ENCODE data around the gene KCNMB1.

Gene KCNMB1

DNA sequence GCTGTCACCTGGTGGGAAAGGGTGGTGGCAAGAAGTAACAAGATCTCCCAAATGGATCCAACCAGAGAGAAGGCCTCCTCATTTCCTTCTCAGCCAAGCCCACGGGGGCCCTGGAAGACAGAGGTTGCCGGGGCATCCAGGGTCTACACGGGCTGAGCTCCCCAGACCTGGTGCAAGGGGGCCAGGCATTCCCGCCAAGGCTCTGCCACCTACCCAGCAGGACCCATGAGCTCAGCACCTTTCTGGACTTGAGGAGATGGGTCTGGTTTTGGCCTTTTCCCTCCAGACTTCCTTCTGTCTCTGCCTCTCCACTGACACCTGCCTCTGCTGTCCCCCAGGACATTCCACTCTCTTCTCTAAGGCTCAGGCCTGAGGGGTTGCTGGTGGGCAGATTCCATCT lies 42.4 kb upstream of the KCNMB1 start:
- Histone ChIP-seq H3K9ac (ENCODE audit: low read depth, low read length, poor library complexity, severe bottlenecking) (no peak overlapping the region), H3K27me3 (ENCODE audit: insufficient read depth, low read length, poor library complexity, severe bottlenecking) (no peaks in the 10 kb centered on the region), H3K9me2 (replicated peaks; ENCODE audit: low read depth, low read length) (no peaks in the 10 kb centered on the region), H3K36me3 (ENCODE audit: insufficient read depth, low read length) (no peaks in the 10 kb centered on the region), H3K4me2 (ENCODE audit: low read depth, low read length, poor library complexity, severe bottlenecking) (no peak overlapping the region), H2AFZ (ENCODE audit: low read length) (no peak overlapping the region), H3K79me2 (ENCODE audit: insufficient read depth, low read length) (no peaks in the 10 kb centered on the region), H3F3A (ENCODE audit: low read depth) (no peaks in the 10 kb centered on the region), H3K4me3 (ENCODE audit: low read length, poor library complexity, severe bottlenecking) (no peak overlapping the region), H4K20me1 (ENCODE audit: insufficient read depth, low read length, poor library complexity, severe bottlenecking) (no peaks in the 10 kb centered on the region), H3K4me1 (ENCODE audit: insufficient read depth, low read length, poor library complexity, severe bottlenecking) (no peaks in the 10 kb centered on the region), H3K9me3 (ENCODE audit: insufficient read depth, low read depth, low read length) (no peaks in the 10 kb centered on the region)
- TF ChIP-seq, protein P1, sequence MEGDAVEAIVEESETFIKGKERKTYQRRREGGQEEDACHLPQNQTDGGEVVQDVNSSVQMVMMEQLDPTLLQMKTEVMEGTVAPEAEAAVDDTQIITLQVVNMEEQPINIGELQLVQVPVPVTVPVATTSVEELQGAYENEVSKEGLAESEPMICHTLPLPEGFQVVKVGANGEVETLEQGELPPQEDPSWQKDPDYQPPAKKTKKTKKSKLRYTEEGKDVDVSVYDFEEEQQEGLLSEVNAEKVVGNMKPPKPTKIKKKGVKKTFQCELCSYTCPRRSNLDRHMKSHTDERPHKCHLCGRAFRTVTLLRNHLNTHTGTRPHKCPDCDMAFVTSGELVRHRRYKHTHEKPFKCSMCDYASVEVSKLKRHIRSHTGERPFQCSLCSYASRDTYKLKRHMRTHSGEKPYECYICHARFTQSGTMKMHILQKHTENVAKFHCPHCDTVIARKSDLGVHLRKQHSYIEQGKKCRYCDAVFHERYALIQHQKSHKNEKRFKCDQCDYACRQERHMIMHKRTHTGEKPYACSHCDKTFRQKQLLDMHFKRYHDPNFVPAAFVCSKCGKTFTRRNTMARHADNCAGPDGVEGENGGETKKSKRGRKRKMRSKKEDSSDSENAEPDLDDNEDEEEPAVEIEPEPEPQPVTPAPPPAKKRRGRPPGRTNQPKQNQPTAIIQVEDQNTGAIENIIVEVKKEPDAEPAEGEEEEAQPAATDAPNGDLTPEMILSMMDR (conservative IDR thresholded peaks at IDR 0.05; ENCODE audit: low read length), result no peak
- TF ChIP-seq EZH2phosphoT487 (IDR thresholded peaks at IDR 0.05; ENCODE audit: borderline replicate concordance), result no peak

DNA sequence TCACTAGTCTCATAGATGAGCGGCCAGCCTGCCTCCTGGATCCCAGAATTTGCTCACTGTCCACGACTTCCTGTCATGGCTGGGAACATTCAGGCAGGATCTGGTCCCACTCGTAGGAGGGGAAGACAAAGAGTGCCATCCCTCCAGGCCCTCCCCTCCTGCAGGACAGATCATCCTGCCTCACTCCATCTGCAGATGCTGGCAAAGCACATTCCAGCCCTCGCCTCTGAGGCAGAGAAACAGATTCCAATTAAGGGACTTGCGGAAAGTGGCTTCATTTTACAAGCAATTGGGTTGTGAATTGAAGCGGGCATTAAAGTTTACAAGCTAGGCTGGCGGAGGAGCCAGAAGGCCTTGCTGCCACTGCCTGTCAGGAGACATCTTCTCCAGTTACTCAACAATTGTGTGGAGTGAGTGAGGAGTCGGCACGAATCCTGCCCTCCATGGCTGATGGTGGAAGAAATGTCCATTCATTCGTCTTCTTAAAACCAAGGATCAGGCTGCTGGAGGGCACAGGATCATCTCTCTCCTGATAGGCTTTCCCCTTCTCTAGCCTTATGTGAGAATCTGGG lies 41.8 kb upstream of the KCNMB1 start:
- Histone ChIP-seq H3K27me3 (ENCODE audit: insufficient read depth, low read length, poor library complexity, severe bottlenecking) (no peaks in the 10 kb centered on the region), H4K20me1 (ENCODE audit: insufficient read depth, low read length, poor library complexity, severe bottlenecking) (no peaks in the 10 kb centered on the region), H3K36me3 (ENCODE audit: insufficient read depth, low read length) (no peaks in the 10 kb centered on the region), H3K4me1 (ENCODE audit: insufficient read depth, low read length, poor library complexity, severe bottlenecking) (no peaks in the 10 kb centered on the region), H3K9me3 (ENCODE audit: insufficient read depth, low read depth, low read length) (no peaks in the 10 kb centered on the region), H3K4me2 (ENCODE audit: low read depth, low read length, poor library complexity, severe bottlenecking) (no peak overlapping the region), H3K9ac (ENCODE audit: low read depth, low read length, poor library complexity, severe bottlenecking) (no peak overlapping the region), H3K4me3 (ENCODE audit: low read length, poor library complexity, severe bottlenecking) (no peak overlapping the region), H3K9me2 (replicated peaks; ENCODE audit: low read depth, low read length) (no peaks in the 10 kb centered on the region), H3F3A (ENCODE audit: low read depth) (no peaks in the 10 kb centered on the region), H2AFZ (ENCODE audit: low read length) (no peak overlapping the region), H3K79me2 (ENCODE audit: insufficient read depth, low read length) (no peaks in the 10 kb centered on the region)
- no peak for TF ChIP-seq EZH2phosphoT487 (IDR thresholded peaks at IDR 0.05; ENCODE audit: borderline replicate concordance)
- TF ChIP-seq, protein P1 (conservative IDR thresholded peaks at IDR 0.05; ENCODE audit: low read length), result no peak

DNA sequence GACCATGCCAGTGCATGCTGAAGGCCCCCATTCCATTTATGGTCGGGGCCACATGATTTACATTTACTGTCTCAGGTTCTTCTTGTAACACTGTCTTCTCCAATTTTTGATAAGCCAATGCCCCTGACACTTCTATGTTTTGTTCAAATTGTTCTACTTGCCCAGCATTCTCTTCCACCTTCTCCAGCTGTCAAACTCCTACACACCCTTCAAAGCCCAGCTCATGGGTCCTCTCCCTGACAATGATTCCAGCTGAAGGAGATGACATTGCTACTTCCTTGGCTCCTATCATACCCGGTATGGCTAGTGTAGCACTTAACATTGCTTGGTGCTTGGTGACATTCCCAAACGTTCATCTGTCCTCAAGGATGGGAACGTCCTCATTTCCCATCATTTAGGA lies 41.1 kb upstream of the KCNMB1 start:
- Histone ChIP-seq H2AFZ (ENCODE audit: low read length) (no peak overlapping the region), H3K9ac (ENCODE audit: low read depth, low read length, poor library complexity, severe bottlenecking) (no peak overlapping the region), H3K79me2 (ENCODE audit: insufficient read depth, low read length) (no peaks in the 10 kb centered on the region), H3K4me3 (ENCODE audit: low read length, poor library complexity, severe bottlenecking) (no peak overlapping the region), H3K4me2 (ENCODE audit: low read depth, low read length, poor library complexity, severe bottlenecking) (no peak overlapping the region), H4K20me1 (ENCODE audit: insufficient read depth, low read length, poor library complexity, severe bottlenecking) (no peaks in the 10 kb centered on the region), H3F3A (ENCODE audit: low read depth) (no peaks in the 10 kb centered on the region), H3K9me3 (ENCODE audit: insufficient read depth, low read depth, low read length) (no peaks in the 10 kb centered on the region), H3K27me3 (ENCODE audit: insufficient read depth, low read length, poor library complexity, severe bottlenecking) (no peaks in the 10 kb centered on the region), H3K4me1 (ENCODE audit: insufficient read depth, low read length, poor library complexity, severe bottlenecking) (no peaks in the 10 kb centered on the region), H3K9me2 (replicated peaks; ENCODE audit: low read depth, low read length) (no peaks in the 10 kb centered on the region), H3K36me3 (ENCODE audit: insufficient read depth, low read length) (no peaks in the 10 kb centered on the region)
- TF ChIP-seq, protein P1 (conservative IDR thresholded peaks at IDR 0.05; ENCODE audit: low read length), result no peak
- TF ChIP-seq EZH2phosphoT487 (IDR thresholded peaks at IDR 0.05; ENCODE audit: borderline replicate concordance), result no peak

All from Loucy (cell line).